DOHH2 (cell line): ENCODE data around the gene FBXO39.
"Not testable (repeated sequence)": the region's sequence is repeated elsewhere in the genome, so short reads cannot be mapped to it uniquely, and the experiment has no call there.

Experiments
- H3F3A ChIP-seq: fragments of 200-600 bp; sonication (generic), shearing (Covaris generic); 2 replicates; pipeline ENCODE4 v1.6.0; 2016; ENCODE audit warnings: antibody characterized with exemption, mild to moderate bottlenecking; ENCODE audit not compliant: control insufficient read depth, insufficient read depth
- H3K27ac ChIP-seq: fragments of 200-600 bp; sonication (generic); 2 replicates; pipeline ENCODE4 v1.5.1; 2014; ENCODE audit warnings: low read depth, mild to moderate bottlenecking, low read length, moderate library complexity
- H3K27me3 ChIP-seq: fragments of 200-600 bp; sonication (generic); 2 replicates; pipeline ENCODE4 v1.6.1; 2014; ENCODE audit warnings: mild to moderate bottlenecking, low read length, mixed read lengths; ENCODE audit not compliant: control insufficient read depth
- H3K36me3 ChIP-seq: fragments of 200-600 bp; sonication (generic); 2 replicates; pipeline ENCODE4 v1.6.1; 2014; ENCODE audit warnings: mild to moderate bottlenecking, low read length, moderate library complexity, mixed read lengths; ENCODE audit not compliant: control insufficient read depth
- H3K4me1 ChIP-seq: fragments of 200-600 bp; sonication (generic); 2 replicates; pipeline ENCODE4 v1.6.1; 2014; ENCODE audit warnings: mild to moderate bottlenecking, low read length, mixed read lengths; ENCODE audit not compliant: control insufficient read depth
- H3K4me2 ChIP-seq: fragments of 200-600 bp; sonication (generic); 2 replicates; pipeline ENCODE4 v1.6.0; 2014; ENCODE audit warnings: mild to moderate bottlenecking, low read length, moderate library complexity
- H3K4me3 ChIP-seq: fragments of 200-600 bp; sonication (generic); 2 replicates; pipeline ENCODE4 v1.5.1; 2014; ENCODE audit warnings: mild to moderate bottlenecking, low read length, mixed read lengths
- H3K79me2 ChIP-seq: fragments of 200-600 bp; sonication (generic); 2 replicates; pipeline ENCODE4 v1.6.1; 2014; ENCODE audit warnings: mild to moderate bottlenecking, low read length, mixed read lengths; ENCODE audit not compliant: control insufficient read depth
- H3K9me2 ChIP-seq: fragments of 200-600 bp; sonication (generic); replicated peaks from 2 replicates; pipeline ENCODE4 v1.6.1; 2014; ENCODE audit warnings: mild to moderate bottlenecking, low read length, mixed read lengths; ENCODE audit not compliant: control insufficient read depth
- H3K9me3 ChIP-seq: fragments of 200-600 bp; sonication (generic); 2 replicates; pipeline ENCODE4 v1.6.1; 2014; ENCODE audit warnings: antibody characterized with exemption, low read length, mixed read lengths; ENCODE audit not compliant: control insufficient read depth, insufficient read depth
- H4K20me1 ChIP-seq: fragments of 200-600 bp; sonication (generic); 2 replicates; pipeline ENCODE4 v1.6.0; 2014; ENCODE audit warnings: low read depth, mild to moderate bottlenecking, antibody characterized with exemption, low read length, moderate library complexity; ENCODE audit not compliant: control insufficient read depth, insufficient read depth
- CTCF ChIP-seq: fragments of 200-600 bp; sonication (generic); IDR thresholded peaks from one replicate; pipeline ENCODE4 v1.5.1; 2014; ENCODE audit warnings: antibody characterized with exemption, mild to moderate bottlenecking, low read depth, low read length; ENCODE audit not compliant: poor library complexity, severe bottlenecking
- EZH2phosphoT487 ChIP-seq: fragments of 200-600 bp; sonication (generic); IDR thresholded peaks from 2 replicates; pipeline ENCODE4 v1.6.1; 2017; ENCODE audit warnings: borderline replicate concordance, mild to moderate bottlenecking, antibody characterized with exemption, low read length, moderate library complexity, mixed read lengths

Gene FBXO39

GRCh38 chr17:6775871-6776405 is at the start of gene FBXO39:
TSS of gene FBXO39 (plus strand) at chr17:6776215. CDS start at chr17:6779869, 3,654 bp downstream.
- Histone ChIP-seq H3K27ac (no peak within 1 kb of the TSS), H3K9me3 (no peaks in the 10 kb centered on the region), H3K27me3 (no peaks in the 10 kb centered on the region), H3K4me2 (no peak within 1 kb of the TSS), H3K4me3 (no peak within 1 kb of the TSS), H3K9me2 (no peaks in the 10 kb centered on the region), H4K20me1 (no peaks in the 10 kb centered on the region), H3K4me1 (no peaks in the 10 kb centered on the region), H3F3A (no peaks in the 10 kb centered on the region), H3K36me3 (no peaks in the 10 kb centered on the region), H3K79me2 (no peaks in the 10 kb centered on the region)
- no peak for TF ChIP-seq CTCF
- TF ChIP-seq EZH2phosphoT487 = no peak

GRCh38 chr17:6729531-6729930 is 46.5 kb upstream of the FBXO39 start:
- Histone ChIP-seq H3F3A (no peaks in the 10 kb centered on the region), H3K27me3 (no peaks in the 10 kb centered on the region; the same call in 1 of the 2 replicates), H3K9me3 (no peaks in the 10 kb centered on the region), H3K79me2 (no peaks in the 10 kb centered on the region), H3K9me2 (no peaks in the 10 kb centered on the region), H3K27ac (no peak overlapping the region), H3K4me2 (no peak overlapping the region), H3K36me3 (no peaks in the 10 kb centered on the region), H3K4me1 (no peaks in the 10 kb centered on the region), H3K4me3 (no peak overlapping the region), H4K20me1 (no peaks in the 10 kb centered on the region)
- TF ChIP-seq EZH2phosphoT487 (no peak), CTCF (no peak)

- not testable (repeated sequence) for H3K79me2 ChIP-seq, H3K36me3 ChIP-seq, H3K4me1 ChIP-seq, H3K27me3 ChIP-seq, H3K4me3 ChIP-seq, H3K9me2 ChIP-seq, H4K20me1 ChIP-seq, H3K9me3 ChIP-seq, H3K4me2 ChIP-seq, H3F3A ChIP-seq, H3K27ac ChIP-seq
Observed at GRCh38 chr17:6746665-6747064, 29.4 kb upstream of the FBXO39 start.

- H3K27me3 ChIP-seq = peaks cover 4% of the 10 kb centered on the region; the same call in 1 of the 2 replicates
- H3K27ac ChIP-seq = no peak overlapping the region
- no peaks in the 10 kb centered on the region for H3K9me2 ChIP-seq
- H3K36me3 ChIP-seq = no peaks in the 10 kb centered on the region
- H3F3A ChIP-seq = no peaks in the 10 kb centered on the region
- TF ChIP-seq CTCF = no peak
- TF ChIP-seq EZH2phosphoT487 = no peak
- no peaks in the 10 kb centered on the region for H3K79me2 ChIP-seq
- no peaks in the 10 kb centered on the region for H3K9me3 ChIP-seq
- no peak overlapping the region for H3K4me2 ChIP-seq
- H4K20me1 ChIP-seq = no peaks in the 10 kb centered on the region
- H3K4me1 ChIP-seq = no peaks in the 10 kb centered on the region
- no peak overlapping the region for H3K4me3 ChIP-seq
Observed at GRCh38 chr17:6748617-6749016, 27.4 kb upstream of the FBXO39 start.
